SK-MEL-5 (cell line): ENCODE measurements around the gene PTPRD. TPM values are rescaled to one million over a fixed set of nuclear protein-coding genes. Genes with fewer than 3 reads are reported as not detected.

Experiments
- DNase-seq: peaks from one replicate; pipeline ENCODE4 v3.0.0-alpha.2; 2016; ENCODE audit warnings: low read depth, low spot score
- in situ Hi-C: cut with HindIII; loops from 2 replicates; pipeline ENCODE4 v1.10.0; 2016; ENCODE audit warnings: low sequenced_read_pairs, high pct_unique_total_duplicates, low pct_unique_long_range_greater_than_20kb
- total RNA-seq: library from RNA; depleted of rRNA; stranded (reverse); fragments of >200 nt; shearing (Covaris generic); gene quantifications from 2 replicates; pipeline ENCODE4 v1.2.3, GENCODE V29; 2014

Gene PTPRD
- total RNA-seq, 1 experiment from 2014 or later, result 2.1 TPM

- DNase-seq, result no peak
- in situ Hi-C loops, result no loop called here
These were observed 883.7 kb downstream of the PTPRD start for GRCh38 chr9:9729082-9729481.

GRCh38 chr9:9719373-9720112 lies 893.3 kb downstream of the PTPRD start:
- in situ Hi-C loops, result no loop called here
- DNase-seq, result no peak

- no peak for DNase-seq
- in situ Hi-C loops, result no loop called here
These were observed 894.1 kb downstream of the PTPRD start for GRCh38 chr9:9718691-9719090.

GRCh38 chr9:9679433-9679832 lies 933.4 kb downstream of the PTPRD start:
- in situ Hi-C loops, result no loop called here
- no peak for DNase-seq

- in situ Hi-C loops, result no loop called here
- DNase-seq, result no peak
These were observed 938.3 kb downstream of the PTPRD start for GRCh38 chr9:9674461-9674860.

- in situ Hi-C loops, result no loop called here
- no peak for DNase-seq
These were observed 942.3 kb downstream of the PTPRD start for GRCh38 chr9:9670454-9670853.

GRCh38 chr9:9645006-9645405 lies 967.8 kb downstream of the PTPRD start:
- in situ Hi-C loops, result no loop called here
- no peak for DNase-seq

GRCh38 chr9:9631284-9631683 lies 981.5 kb downstream of the PTPRD start:
- no peak for DNase-seq
- in situ Hi-C loops, result no loop called here

- in situ Hi-C loops, result no loop called here
- DNase-seq, result no peak
These were observed 987.6 kb downstream of the PTPRD start for GRCh38 chr9:9625248-9625647.

GRCh38 chr9:9623506-9623905 lies 989.3 kb downstream of the PTPRD start:
- no peak for DNase-seq
- in situ Hi-C loops, result no loop called here

- in situ Hi-C loops, result no loop called here
These were observed 991.4 kb downstream of the PTPRD start for GRCh38 chr9:9621355-9621940.

GRCh38 chr9:9620736-9621135 lies 992.1 kb downstream of the PTPRD start:
- in situ Hi-C loops, result no loop called here
- no peak for DNase-seq

More at GRCh38 chr9:9621355-9621940, 991.4 kb downstream of the PTPRD start:
- no peak for DNase-seq

- in situ Hi-C loops, result no loop called here
- DNase-seq, result no peak
These were observed 997.7 kb downstream of the PTPRD start for GRCh38 chr9:9615086-9615485.

GRCh38 chr9:9614607-9615006 lies 998.2 kb downstream of the PTPRD start:
- in situ Hi-C loops, result no loop called here
- DNase-seq, result no peak

GRCh38 chr9:9612755-9613154 lies 1000.0 kb downstream of the PTPRD start:
- in situ Hi-C loops, result no loop called here
- no peak for DNase-seq

- no peak for DNase-seq
- in situ Hi-C loops, result no loop called here
These were observed 1000.5 kb downstream of the PTPRD start for GRCh38 chr9:9612270-9612669.

GRCh38 chr9:9605681-9606080 lies 1007.1 kb downstream of the PTPRD start:
- DNase-seq, result no peak
- in situ Hi-C loops, result no loop called here

- DNase-seq, result no peak
- in situ Hi-C loops, result no loop called here
These were observed 1009.5 kb downstream of the PTPRD start for GRCh38 chr9:9603345-9603744.

- in situ Hi-C loops, result no loop called here
- peak; percentile 10 for DNase-seq
These were observed 1014.1 kb downstream of the PTPRD start for GRCh38 chr9:9598723-9599122.
